MM.1S (cell line): ENCODE measurements around the gene C1orf232.

Source experiments
- EZH2 ChIP-seq: fragments of 300-600 bp; sonication (generic); optimal IDR thresholded peaks from 2 replicates; pipeline ENCODE3; 2017; ENCODE audit warnings: low read depth, mild to moderate bottlenecking, antibody characterized with exemption, low read length, mixed read lengths
- EZH2phosphoT487 ChIP-seq: fragments of 300-600 bp; sonication (generic); IDR thresholded peaks from 2 replicates; pipeline ENCODE4 v1.6.1; 2018; ENCODE audit warnings: antibody characterized with exemption, low read length
- TF ChIP-seq, protein P1 (sequence below): fragments of 300-600 bp; sonication (generic); IDR thresholded peaks from 2 replicates; pipeline ENCODE4 v1.5.1; 2016; ENCODE audit warnings: antibody characterized with exemption, low read length, mixed read lengths

DNA sequence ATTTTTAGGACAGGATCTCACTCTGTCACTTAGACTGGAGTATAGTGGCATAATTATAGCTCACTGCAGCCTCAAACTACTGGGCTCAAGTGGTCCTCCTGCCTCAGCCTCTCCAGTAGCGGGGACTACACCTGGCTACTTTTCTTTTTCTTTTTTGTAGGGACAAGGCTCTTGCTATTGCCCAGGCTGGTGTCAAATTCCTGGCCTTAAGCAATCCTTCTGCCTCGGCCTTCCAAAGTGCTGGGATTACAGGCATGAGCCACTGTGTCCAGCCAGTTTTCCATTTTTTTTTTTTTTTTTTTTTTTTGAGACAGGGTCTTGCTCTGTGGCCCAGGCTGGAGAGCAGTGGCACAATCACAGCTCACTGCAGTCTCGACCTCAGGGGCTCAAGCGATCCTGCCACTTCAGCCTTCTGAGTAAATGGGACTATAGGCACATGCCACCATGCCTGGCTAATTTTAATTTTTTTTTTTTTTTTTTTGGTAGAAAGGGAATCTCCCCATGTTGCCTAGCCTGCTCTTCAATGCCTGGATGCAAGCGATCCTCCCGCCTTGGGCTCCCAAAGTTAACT, 44.7 kb upstream of the C1orf232 start:
- TF ChIP-seq, protein P1, sequence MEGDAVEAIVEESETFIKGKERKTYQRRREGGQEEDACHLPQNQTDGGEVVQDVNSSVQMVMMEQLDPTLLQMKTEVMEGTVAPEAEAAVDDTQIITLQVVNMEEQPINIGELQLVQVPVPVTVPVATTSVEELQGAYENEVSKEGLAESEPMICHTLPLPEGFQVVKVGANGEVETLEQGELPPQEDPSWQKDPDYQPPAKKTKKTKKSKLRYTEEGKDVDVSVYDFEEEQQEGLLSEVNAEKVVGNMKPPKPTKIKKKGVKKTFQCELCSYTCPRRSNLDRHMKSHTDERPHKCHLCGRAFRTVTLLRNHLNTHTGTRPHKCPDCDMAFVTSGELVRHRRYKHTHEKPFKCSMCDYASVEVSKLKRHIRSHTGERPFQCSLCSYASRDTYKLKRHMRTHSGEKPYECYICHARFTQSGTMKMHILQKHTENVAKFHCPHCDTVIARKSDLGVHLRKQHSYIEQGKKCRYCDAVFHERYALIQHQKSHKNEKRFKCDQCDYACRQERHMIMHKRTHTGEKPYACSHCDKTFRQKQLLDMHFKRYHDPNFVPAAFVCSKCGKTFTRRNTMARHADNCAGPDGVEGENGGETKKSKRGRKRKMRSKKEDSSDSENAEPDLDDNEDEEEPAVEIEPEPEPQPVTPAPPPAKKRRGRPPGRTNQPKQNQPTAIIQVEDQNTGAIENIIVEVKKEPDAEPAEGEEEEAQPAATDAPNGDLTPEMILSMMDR = no peak
- TF ChIP-seq EZH2phosphoT487 (no peak), EZH2 (no peak)
